ENCODE results near the gene ARHGDIA.

The ARHGDIA gene

DNA sequence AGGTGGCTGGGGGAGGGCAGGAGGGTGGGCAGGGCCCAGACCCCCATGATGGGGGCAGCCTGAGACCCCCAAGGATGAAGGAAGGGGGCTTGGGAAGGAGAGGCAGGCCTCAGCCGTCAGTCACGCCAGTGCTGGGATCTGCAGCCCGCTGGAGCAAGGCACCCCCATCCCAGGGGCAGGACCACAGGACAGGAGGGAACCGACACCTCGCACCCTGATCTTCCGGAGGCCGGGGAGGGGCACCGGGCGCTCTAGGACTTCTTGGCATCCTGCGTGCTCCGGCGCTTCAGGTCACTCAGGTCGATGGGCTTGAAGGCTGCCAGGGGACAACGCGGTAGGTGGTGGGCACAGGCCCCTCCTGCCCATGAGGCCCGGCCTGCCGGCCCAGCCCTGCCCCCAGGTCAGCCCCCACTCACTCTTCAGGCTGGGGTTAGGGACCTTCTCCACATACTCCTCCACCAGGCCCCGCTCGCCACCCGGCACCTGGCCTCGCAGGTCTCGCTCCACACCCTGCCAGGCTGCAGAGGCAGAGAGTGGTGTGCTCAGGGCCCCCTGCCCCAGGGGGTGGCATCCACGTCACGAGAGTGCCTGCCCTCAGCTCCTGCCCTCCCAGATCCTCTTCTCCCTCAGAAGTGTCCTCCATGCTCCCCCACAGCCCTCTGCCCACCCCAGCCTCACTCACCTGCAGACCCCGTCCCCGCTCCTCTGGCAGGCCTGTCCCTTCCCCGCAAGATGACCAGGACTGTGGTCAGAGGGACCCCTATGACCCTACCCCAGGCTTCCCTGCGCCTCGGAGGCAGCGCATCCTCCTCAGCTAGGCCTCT, 47.9 kb downstream of the ARHGDIA start:
- no peak for DNase-seq

DNA sequence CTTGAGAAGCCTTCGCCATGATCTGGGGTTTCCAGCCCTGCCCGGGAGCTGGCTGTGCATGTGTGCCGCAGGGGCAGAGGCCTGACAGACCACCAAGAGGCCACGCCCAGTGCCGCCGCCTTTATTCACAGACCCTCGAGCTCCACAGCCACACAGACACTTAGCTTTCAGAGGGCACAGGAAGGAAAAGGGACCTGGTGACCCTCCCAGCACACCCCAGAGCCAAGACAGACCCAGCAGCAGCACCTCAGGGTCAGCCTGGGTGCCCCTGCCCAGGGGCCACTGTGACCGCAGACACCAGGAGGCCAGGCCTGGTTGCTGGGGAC, 48.9 kb downstream of the ARHGDIA start:
- DNase-seq = no peak

DNA sequence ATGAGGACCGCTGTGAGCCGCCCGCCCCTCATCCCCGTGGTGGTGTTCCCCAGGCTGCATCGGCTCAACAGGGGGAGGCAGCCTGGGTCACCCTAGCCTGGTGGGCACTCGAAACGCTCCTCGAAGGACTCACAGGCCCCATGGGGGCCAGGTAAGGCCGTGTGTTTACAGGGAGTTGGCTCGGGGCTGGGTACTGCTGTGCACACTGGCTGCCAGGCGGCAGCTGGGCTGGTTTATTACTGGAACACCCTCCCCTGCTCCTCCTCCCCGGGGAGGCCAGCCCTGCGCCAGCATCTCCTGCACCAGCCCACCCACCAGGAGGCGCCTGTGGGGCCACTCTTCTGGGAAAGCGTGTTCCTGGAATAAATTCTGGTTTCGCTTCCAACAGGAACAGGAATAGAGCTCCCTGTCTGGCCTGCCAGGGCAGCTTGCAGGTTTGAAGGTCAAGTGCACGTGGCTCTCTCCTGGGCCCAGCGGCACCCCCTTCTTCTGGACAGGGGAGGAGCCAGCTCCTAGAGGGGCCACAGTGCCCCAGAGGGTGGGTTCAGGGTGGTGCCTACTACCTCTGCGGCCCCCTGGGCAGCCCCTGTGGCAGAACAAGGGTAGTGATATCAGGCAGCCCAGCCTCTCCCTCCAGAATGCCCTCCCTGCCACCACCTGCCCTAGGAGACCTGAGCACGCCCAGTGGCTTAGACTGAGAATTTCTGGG, 49.4 kb downstream of the ARHGDIA start:
- peak; percentile 94 for DNase-seq

GRCh38 chr17:81821147-81821546, 50.0 kb downstream of the ARHGDIA start:
- no peak for DNase-seq

DNA sequence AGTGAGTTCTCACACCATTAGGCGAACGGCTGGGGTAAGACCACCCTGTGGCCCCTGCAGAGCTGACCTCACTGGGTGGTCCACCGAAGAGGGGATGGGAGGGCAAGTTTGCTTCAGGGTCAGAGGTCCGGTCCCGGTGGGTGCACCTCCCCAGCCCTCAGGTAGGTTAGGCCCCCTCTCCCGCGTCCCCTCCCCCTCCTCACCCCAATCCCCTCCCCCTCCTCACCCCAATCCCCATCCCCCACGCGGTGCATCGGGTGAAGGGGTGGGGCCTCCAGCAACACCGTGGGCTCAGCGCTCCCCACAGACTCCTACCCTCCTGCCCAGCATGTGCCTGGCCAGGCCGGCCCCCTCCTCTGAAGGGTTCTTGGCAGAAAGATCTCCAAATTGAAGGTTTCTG, 51.4 kb downstream of the ARHGDIA start:
- no peak for DNase-seq

DNA sequence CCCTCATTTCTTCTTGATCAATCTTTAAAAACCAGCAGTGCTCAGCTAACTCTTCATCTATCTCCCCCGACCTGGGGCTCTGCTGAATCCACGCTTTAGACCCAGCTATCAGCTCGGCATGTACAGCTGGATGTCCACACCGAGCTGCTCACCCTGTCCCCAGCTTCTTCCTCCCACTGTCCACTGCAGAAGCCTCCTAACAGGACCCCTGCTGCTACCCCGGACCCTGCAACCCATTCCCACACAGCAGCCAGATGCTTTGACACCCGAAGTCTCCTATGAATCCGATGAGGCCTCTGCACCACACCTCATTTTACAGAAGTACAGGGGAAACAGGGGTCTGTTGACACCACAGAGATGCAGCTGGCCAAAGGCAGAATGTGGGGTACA, 53.4 kb downstream of the ARHGDIA start:
- DNase-seq = no peak
